Pancreas (tissue), 10 donors: Measurements from ENCODE around the gene BFSP2. TPM values are rescaled to one million over a fixed set of nuclear protein-coding genes. Genes with fewer than 3 reads are reported as not detected.

Source experiments
- ATAC-seq, 4 donors: fragments of 200-7000 bp; cut with Tn5 transposase; one replicate each; pipeline versions ENCODE4 v1.8.0 to v1.9.1; 2020; ENCODE audit warnings: mild to moderate bottlenecking in 4 of 4, moderate library complexity in 4 of 4
- DNase-seq, 6 donors: peaks; one replicate each; pipeline ENCODE4 v3.0.0-alpha.2; 2020
- FAIRE-seq: peaks from 2 replicates; lab custom pipeline; 2012; peaks lifted over from hg19 to GRCh38; lab: Jason Lieb, UNC
- H3K27ac ChIP-seq, 4 donors: fragments of 200-600 bp; sonication (generic); 1 replicate in 3 of 4; 2 replicates in 1 of 4; pipeline versions ENCODE4 v1.5.0 to v1.8.0; 2020
- H3K27me3 ChIP-seq, 4 donors: fragments of 200-600 bp; one replicate each; pipeline ENCODE4 v1.8.0; 2021
- H3K36me3 ChIP-seq, 3 donors: fragments of 200-600 bp; sonication (generic) in 1 of 3; one replicate each; pipeline versions ENCODE4 v1.5.0 to v1.8.0; 2020 to 2021
- H3K4me1 ChIP-seq, 3 donors: fragments of 200-600 bp; one replicate each; pipeline ENCODE4 v1.8.0; 2021
- H3K4me3 ChIP-seq, 4 donors: fragments of 200-600 bp; sonication (generic) in 2 of 4; one replicate each; pipeline versions ENCODE4 v1.5.0 to v1.8.0; 2020 to 2021
- H3K9me3 ChIP-seq, 4 donors: fragments of 200-600 bp; one replicate each; pipeline ENCODE4 v1.8.0; 2021
- WGBS, 2 donors: extraction: QIAGEN DNeasy Blood & Tissue Kit; methylation state at CpG; one replicate each; pipeline ENCODE4 v1.1.7; 2013; 5-methylcytosine and 5-hydroxymethylcytosine counted together
- intact Hi-C, 3 donors: fragments of 100-400 bp; cut with DNase I; formaldehyde crosslinking; loops; one replicate each; pipeline versions ENCODE4 v1.11.1 to v1.14.2; 2022
- polyA plus RNA-seq, 2 donors: library from polyadenylated mRNA; stranded (reverse); fragments of 200-250 nt; gene quantifications; one replicate each; pipeline ENCODE4 v1.2.3, GENCODE V29; 2013
- total RNA-seq, 6 donors: library from RNA; stranded (reverse); fragmentation: NEBNext Ultra II Directional in 4 of 6; extraction: Animal tissue kit (Norgen Biotek cat#: 25700) in 4 of 6; gene quantifications; one replicate each; pipeline versions ENCODE4 v1.2.1 to v1.2.4, GENCODE V29; 2021 to 2023
- TF ChIP-seq, protein P1 (sequence below), 4 donors: fragments of 200-600 bp; sonication (generic) in 3 of 4; IDR thresholded peaks; one replicate each; pipeline versions ENCODE4 v1.5.0 to v1.8.0; 2021; ENCODE audit warnings: antibody characterized with exemption in 4 of 4
- donor health status: healthy with polysubstance abuse.
- donor health status: DM: no; HTN: no; CAD: no; lungs with moderate emphysema.
- donor health status: DM: no; HTN: no; CAD: no.
- donor health status: control.
- donor health status: control.
- donor health status: Bipolar disorder and iron deficiency.
- donor health status: DM: yes; HTN: yes; CAD: no.
- donor health status: DM: no; HTN: no; CAD: no.
- donor health status: DM: no; HTN: no; CAD: no.
- donor health status: DM: yes; HTN: yes; CAD: no.

Gene BFSP2
- total and polyA plus RNA-seq, 8 donors: not detected

DNA sequence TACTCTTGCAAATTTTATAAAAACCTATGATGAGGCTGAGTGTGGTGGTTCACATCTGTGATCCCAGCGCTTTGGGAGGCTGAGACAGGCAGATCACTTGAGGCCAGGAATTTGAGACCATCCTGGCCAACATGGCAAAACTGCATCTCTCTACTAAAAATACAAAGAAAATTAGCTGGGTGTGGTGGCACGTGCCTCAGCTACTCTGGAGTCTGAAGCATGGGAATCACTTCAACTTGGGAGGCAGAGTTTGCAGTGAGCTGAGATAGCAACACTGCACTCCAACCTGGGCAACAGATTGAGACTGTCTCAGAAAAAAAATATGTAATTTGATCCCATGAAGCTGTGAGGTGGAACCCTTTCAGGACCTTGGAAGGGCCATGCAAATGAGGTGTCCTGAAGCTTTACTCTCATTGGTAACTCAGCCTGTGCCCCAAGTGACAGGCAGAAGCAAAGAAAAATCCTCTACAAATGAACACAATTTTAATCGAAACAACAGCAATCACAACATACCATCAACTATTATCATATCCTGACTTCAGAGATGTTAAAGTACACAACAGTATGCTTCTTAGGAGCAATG, 89.0 kb downstream of the BFSP2 start:
- peak overlapping the region in 1 of 4 donors; percentile 15 for H3K27ac ChIP-seq
- peak in 2 of 6 donors; percentile 27 to 28 for DNase-seq
- H3K4me1 ChIP-seq: peaks cover 0 to 5% (median 0%) of the 10 kb centered on the region in 3 donors
- peak; percentile 88 to 93 (median 90) for ATAC-seq
- no peak overlapping the region for H3K4me3 ChIP-seq
- TF ChIP-seq, protein P1, sequence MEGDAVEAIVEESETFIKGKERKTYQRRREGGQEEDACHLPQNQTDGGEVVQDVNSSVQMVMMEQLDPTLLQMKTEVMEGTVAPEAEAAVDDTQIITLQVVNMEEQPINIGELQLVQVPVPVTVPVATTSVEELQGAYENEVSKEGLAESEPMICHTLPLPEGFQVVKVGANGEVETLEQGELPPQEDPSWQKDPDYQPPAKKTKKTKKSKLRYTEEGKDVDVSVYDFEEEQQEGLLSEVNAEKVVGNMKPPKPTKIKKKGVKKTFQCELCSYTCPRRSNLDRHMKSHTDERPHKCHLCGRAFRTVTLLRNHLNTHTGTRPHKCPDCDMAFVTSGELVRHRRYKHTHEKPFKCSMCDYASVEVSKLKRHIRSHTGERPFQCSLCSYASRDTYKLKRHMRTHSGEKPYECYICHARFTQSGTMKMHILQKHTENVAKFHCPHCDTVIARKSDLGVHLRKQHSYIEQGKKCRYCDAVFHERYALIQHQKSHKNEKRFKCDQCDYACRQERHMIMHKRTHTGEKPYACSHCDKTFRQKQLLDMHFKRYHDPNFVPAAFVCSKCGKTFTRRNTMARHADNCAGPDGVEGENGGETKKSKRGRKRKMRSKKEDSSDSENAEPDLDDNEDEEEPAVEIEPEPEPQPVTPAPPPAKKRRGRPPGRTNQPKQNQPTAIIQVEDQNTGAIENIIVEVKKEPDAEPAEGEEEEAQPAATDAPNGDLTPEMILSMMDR (IDR thresholded peaks at IDR 0.05): no peak
- FAIRE-seq: peak; percentile 69
- intact Hi-C loops: no loop called here
- H3K27me3 ChIP-seq: no peaks in the 10 kb centered on the region
- WGBS, 2 donors: 35 to 42% methylated on average over 3 of the region's 3 CpGs
- no peaks in the 10 kb centered on the region for H3K36me3 ChIP-seq
- no peaks in the 10 kb centered on the region for H3K9me3 ChIP-seq

DNA sequence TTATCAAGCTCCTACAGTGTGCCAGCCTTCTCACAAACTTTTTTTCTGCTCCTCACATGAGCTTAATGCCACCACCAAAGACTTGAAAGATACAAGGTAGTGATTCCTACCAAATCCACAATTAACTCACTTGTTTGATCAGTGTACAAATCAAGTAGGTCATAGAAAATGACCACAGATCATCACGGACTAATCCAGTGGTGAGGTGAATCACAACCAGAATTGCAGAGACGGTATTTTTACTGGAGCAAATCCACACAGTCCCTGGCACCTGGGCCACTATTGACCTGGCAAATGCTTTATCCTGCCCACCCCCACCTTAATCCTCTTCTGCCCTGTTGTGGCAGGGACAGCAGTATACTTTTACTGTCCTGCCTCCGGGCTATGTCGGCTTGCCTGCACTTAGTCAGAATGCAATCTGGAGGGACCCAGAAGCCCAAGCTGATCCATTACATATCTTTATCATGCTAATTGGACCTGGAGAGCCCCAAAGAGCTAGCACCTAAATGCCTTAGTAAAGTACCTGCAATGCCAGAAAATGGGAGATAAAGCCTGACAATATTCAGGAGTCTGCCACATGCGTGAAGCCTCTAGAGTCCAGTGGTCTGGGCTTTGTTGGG, 89.7 kb downstream of the BFSP2 start:
- ATAC-seq: peak in 2 of 4 donors; percentile 8 to 9
- 69% methylated on average over 5 of the region's 5 CpGs for WGBS, 2 donors

DNA sequence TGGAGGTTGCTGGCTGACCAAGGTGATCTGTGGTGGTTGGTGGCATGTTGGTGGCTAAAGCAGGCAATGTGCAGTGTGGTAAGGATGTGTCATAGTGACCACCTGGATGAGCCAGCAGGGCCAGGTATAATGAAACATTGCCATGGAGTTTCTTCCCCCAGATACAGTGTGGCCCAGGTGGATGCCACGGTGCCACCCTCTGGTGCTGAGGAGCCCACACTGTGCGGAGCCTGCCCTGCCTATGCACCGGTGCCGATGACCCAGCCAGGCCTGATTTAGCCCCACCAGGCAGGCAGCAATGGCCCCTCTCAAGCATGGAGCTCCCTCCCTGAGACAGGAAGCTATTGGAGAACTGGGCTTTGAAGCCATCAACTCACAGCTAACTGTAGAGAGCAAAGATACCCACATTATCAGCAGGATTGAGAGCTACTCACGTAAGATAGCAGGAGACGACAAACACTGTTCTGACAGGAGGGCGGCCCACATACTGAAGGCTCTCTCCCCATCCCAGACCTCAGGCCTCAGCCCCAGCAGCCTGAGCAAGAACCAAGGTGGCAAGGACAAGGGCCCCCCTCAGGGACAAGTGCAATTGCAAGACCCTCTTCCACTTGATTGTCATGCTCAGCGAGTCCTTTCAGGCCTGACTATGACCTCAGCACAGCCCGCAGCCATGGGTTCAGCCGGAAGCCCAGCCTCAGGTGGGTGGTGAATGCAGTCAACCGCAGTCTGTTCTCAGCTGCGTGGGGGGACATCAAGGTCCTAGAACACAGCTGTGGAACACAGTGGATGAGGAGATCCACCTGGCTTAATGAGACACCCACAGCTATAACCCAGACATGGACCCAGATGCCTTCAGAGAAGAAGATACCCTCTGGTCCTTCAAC, 90.9 kb downstream of the BFSP2 start:
- no peak for DNase-seq

More for the DNA sequence above, 89.7 kb downstream of the BFSP2 start:
- H3K4me1 ChIP-seq: peaks cover 0 to 5% (median 0%) of the 10 kb centered on the region in 3 donors
- no peak for DNase-seq
- H3K27me3 ChIP-seq: no peaks in the 10 kb centered on the region
- no peak overlapping the region for H3K27ac ChIP-seq
- no peak overlapping the region for H3K4me3 ChIP-seq
- TF ChIP-seq, protein P1 (IDR thresholded peaks at IDR 0.05): no peak
- intact Hi-C loops: loop anchor here in 1 of 3 donors (10.0 kb wide), 1 partner anchor 85 kb away; the partner anchor contains the start of gene CDV3
- no peaks in the 10 kb centered on the region for H3K9me3 ChIP-seq
- FAIRE-seq: no peak
- H3K36me3 ChIP-seq: no peaks in the 10 kb centered on the region

DNA sequence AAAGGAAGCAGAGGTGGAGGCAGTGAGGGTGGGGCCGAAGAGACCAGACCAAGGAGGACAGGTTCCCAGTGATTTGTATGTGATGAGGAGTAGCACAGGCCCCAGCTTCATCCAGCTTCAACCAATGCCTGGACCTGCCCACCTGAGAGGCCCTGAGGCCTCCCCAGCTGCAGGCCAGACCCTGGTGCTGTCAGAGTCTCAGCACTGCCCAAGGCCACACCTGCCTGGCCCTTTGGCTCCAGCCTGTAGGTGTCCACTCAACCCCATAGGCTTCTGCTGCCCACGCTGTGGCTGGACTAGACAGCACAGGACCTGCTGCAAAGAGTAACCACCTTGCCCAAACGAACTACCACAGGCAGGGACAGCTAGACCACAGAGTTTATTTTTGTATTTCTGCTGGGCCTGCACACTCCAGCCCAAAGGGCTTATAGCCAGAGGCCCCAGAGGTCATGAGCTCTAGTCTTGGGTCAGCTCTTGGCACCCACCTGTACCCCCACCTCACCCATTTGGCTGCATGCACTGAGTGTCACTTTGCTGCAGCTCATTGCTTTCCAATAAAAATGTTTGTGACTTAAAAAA, 91.7 kb downstream of the BFSP2 start:
- Histone ChIP-seq H3K36me3 (no peaks in the 10 kb centered on the region), H3K27me3 (no peaks in the 10 kb centered on the region), H3K9me3 (no peaks in the 10 kb centered on the region), H3K4me3 (no peak overlapping the region), H3K27ac (no peak overlapping the region), H3K4me1 (peaks cover 0 to 5% (median 0%) of the 10 kb centered on the region in 3 donors)
- DNase-seq: no peak
- TF ChIP-seq, protein P1 (IDR thresholded peaks at IDR 0.05): no peak
- intact Hi-C loops: loop anchor here in 1 of 3 donors (10.0 kb wide), 1 partner anchor 83 kb away; the partner anchor contains the start of gene CDV3
- WGBS, 2 donors: 91% methylated on average over 3 of the region's 3 CpGs
- no peak for ATAC-seq
- no peak for FAIRE-seq

More for the DNA sequence above, 90.9 kb downstream of the BFSP2 start:
- Histone ChIP-seq H3K27me3 (no peaks in the 10 kb centered on the region), H3K27ac (no peak overlapping the region), H3K4me1 (peaks cover 0 to 5% (median 0%) of the 10 kb centered on the region in 3 donors), H3K4me3 (no peak overlapping the region), H3K9me3 (no peaks in the 10 kb centered on the region), H3K36me3 (no peaks in the 10 kb centered on the region)
- ATAC-seq: no peak
- 93 to 94% methylated on average over 12 of the region's 12 CpGs for WGBS, 2 donors
- TF ChIP-seq, protein P1 (IDR thresholded peaks at IDR 0.05): no peak
- FAIRE-seq: no peak
- intact Hi-C loops: loop anchor here in 1 of 3 donors (10.0 kb wide), 1 partner anchor 84 kb away; the partner anchor contains the start of gene CDV3
